Calu3 (cell line): ENCODE data around the gene MT1B. TPM values are rescaled to one million over a fixed set of nuclear protein-coding genes. Genes with fewer than 3 reads are reported as not detected.

Experiments used
- BruUV-seq: library from RNA; stranded (reverse); fragments of 400-500 nt; replicated peaks from 2 replicates; lab custom pipeline; 2021; lab: Mats Ljungman, UMichigan
- CTCF ChIA-PET: fragments of 300-600 bp; sonication (Branson Sonifier 250); formaldehyde crosslinking; loops from one replicate; lab custom pipeline; 2022; ENCODE audit warnings: antibody characterized with exemption; lab: Charles Lee
- DNase-seq: peaks from one replicate; pipeline ENCODE4 v3.0.0; 2022
- H3K27ac Mint-ChIP-seq: one replicate; pipeline ENCODE4 v1.8.0; 2022; ENCODE audit warnings: mixed read lengths; ENCODE audit not compliant: unreplicated experiment
- H3K27me3 Mint-ChIP-seq: one replicate; pipeline ENCODE4 v1.8.0; 2022; ENCODE audit warnings: mixed read lengths; ENCODE audit not compliant: unreplicated experiment
- H3K36me3 Mint-ChIP-seq: one replicate; pipeline ENCODE4 v1.8.0; 2022; ENCODE audit warnings: mild to moderate bottlenecking, moderate library complexity, mixed read lengths; ENCODE audit not compliant: insufficient read depth, unreplicated experiment
- H3K4me1 Mint-ChIP-seq: one replicate; pipeline ENCODE4 v1.8.0; 2022; ENCODE audit warnings: mild to moderate bottlenecking, low read depth, mixed read lengths; ENCODE audit not compliant: unreplicated experiment
- H3K4me3 Mint-ChIP-seq: one replicate; pipeline ENCODE4 v1.8.0; 2022; ENCODE audit warnings: mild to moderate bottlenecking, low read depth, moderate library complexity, mixed read lengths; ENCODE audit not compliant: unreplicated experiment
- H3K9me3 Mint-ChIP-seq: one replicate; pipeline ENCODE4 v1.8.0; 2022; ENCODE audit warnings: low read depth, mixed read lengths; ENCODE audit not compliant: unreplicated experiment
- CTCF ChIP-seq: fragments of 200-600 bp; IDR thresholded peaks from one replicate; pipeline ENCODE4 v1.8.0; 2022; ENCODE audit warnings: antibody characterized with exemption; ENCODE audit not compliant: unreplicated experiment
- intact Hi-C: fragments of 100-400 bp; cut with micrococcal nuclease; formaldehyde crosslinking; loops from one replicate; pipeline ENCODE4 v1.10.0; 2022; ENCODE audit not compliant: unreplicated experiment
- total RNA-seq: library from RNA; stranded (reverse); gene quantifications from 2 replicates; pipeline ENCODE4 v1.2.3, GENCODE V29; 2022

Gene MT1B
- total RNA-seq, 1 experiment from 2014 or later: not detected

- Mint-ChIP-seq H3K9me3 (no peaks in the 10 kb centered on the region), H3K27ac (no peak overlapping the region), H3K4me1 (peaks cover 31% of the 10 kb centered on the region), H3K4me3 (no peak overlapping the region), H3K36me3 (peaks cover 17% of the 10 kb centered on the region), H3K27me3 (peaks cover 13% of the 10 kb centered on the region)
- CTCF ChIA-PET: no interaction called here
- TF ChIP-seq CTCF: no peak
- intact Hi-C loops: no loop called here
- DNase-seq: no peak
- no TSS peak for BruUV-seq
These were observed 35.1 kb downstream of the MT1B start for GRCh38 chr16:56686758-56687157.

GRCh38 chr16:56688762-56689161, 37.1 kb downstream of the MT1B start:
- no TSS peak for BruUV-seq
- intact Hi-C loops: no loop called here
- no peak for DNase-seq
- no peaks in the 10 kb centered on the region for H3K9me3 Mint-ChIP-seq
- H3K4me3 Mint-ChIP-seq: no peak overlapping the region
- H3K4me1 Mint-ChIP-seq: peaks cover 36% of the 10 kb centered on the region
- H3K27ac Mint-ChIP-seq: no peak overlapping the region
- no peaks in the 10 kb centered on the region for H3K36me3 Mint-ChIP-seq
- no peak for TF ChIP-seq CTCF
- CTCF ChIA-PET: no interaction called here
- H3K27me3 Mint-ChIP-seq: peaks cover 13% of the 10 kb centered on the region

GRCh38 chr16:56689171-56689570, 37.5 kb downstream of the MT1B start:
- H3K4me1 Mint-ChIP-seq: peaks cover 36% of the 10 kb centered on the region
- H3K9me3 Mint-ChIP-seq: no peaks in the 10 kb centered on the region
- no peak for DNase-seq
- TF ChIP-seq CTCF: no peak
- H3K36me3 Mint-ChIP-seq: no peaks in the 10 kb centered on the region
- no TSS peak for BruUV-seq
- intact Hi-C loops: no loop called here
- CTCF ChIA-PET: no interaction called here
- no peak overlapping the region for H3K4me3 Mint-ChIP-seq
- H3K27me3 Mint-ChIP-seq: peaks cover 9% of the 10 kb centered on the region
- H3K27ac Mint-ChIP-seq: no peak overlapping the region

- no peak overlapping the region for H3K27ac Mint-ChIP-seq
- H3K36me3 Mint-ChIP-seq: no peaks in the 10 kb centered on the region
- BruUV-seq: no TSS peak
- no peaks in the 10 kb centered on the region for H3K9me3 Mint-ChIP-seq
- H3K27me3 Mint-ChIP-seq: no peaks in the 10 kb centered on the region
- intact Hi-C loops: no loop called here
- no peak for DNase-seq
- no peak for TF ChIP-seq CTCF
- CTCF ChIA-PET: interaction anchor here (0.9 kb wide), 1 partner anchor 87 kb away, joined by 6 read pairs; no protein-coding TSS in a partner anchor
- H3K4me1 Mint-ChIP-seq: peaks cover 36% of the 10 kb centered on the region
- no peak overlapping the region for H3K4me3 Mint-ChIP-seq
These were observed 38.9 kb downstream of the MT1B start for GRCh38 chr16:56690420-56691122.
